Prostate gland (tissue), 2 donors: ENCODE data around the gene CHIC2. TPM values are rescaled to one million over a fixed set of nuclear protein-coding genes. Genes with fewer than 3 reads are reported as not detected.

Source experiments
- DNase-seq: peaks from one replicate; pipeline ENCODE4 v3.0.0-alpha.2; 2019; ENCODE audit warnings: low spot score
- H3K27ac ChIP-seq, 2 donors: fragments of 200-600 bp; sonication (generic); 2 replicates each; pipeline ENCODE4 v1.5.1; 2017 to 2019
- H3K27me3 ChIP-seq: fragments of 200-600 bp; sonication (generic); replicated peaks from 2 replicates; pipeline ENCODE4 v1.5.1; 2019; ENCODE audit not compliant: insufficient read depth
- H3K36me3 ChIP-seq, 2 donors: fragments of 200-600 bp; sonication (generic); 1 replicate in 1 of 2; 2 replicates in 1 of 2; pipeline versions ENCODE4 v1.5.1 to v1.8.1; 2017 to 2019
- H3K4me1 ChIP-seq: fragments of 200-600 bp; sonication (generic); replicated peaks from 2 replicates; pipeline ENCODE4 v1.5.1; 2019
- H3K4me3 ChIP-seq, 2 donors: fragments of 200-600 bp; sonication (generic); 2 replicates each; pipeline ENCODE4 v1.5.1; 2017 to 2019
- H3K9me3 ChIP-seq: fragments of 200-600 bp; sonication (generic); 2 replicates; pipeline ENCODE4 v1.5.1; 2017
- CTCF ChIP-seq, 4 experiments: fragments of 200-600 bp in 2 of 4; fragments of 450-650 bp in 2 of 4; sonication (generic) in 2 of 4; IDR thresholded peaks; 1 replicate in 3 of 4; 2 replicates in 1 of 4; pipeline ENCODE4 v1.5.1; 2016 to 2019; ENCODE audit warnings: antibody characterized with exemption in 4 of 4, mild to moderate bottlenecking in 2 of 4, moderate library complexity in 2 of 4
- POLR2A ChIP-seq: fragments of 450-650 bp; IDR thresholded peaks from one replicate; pipeline ENCODE4 v1.6.1; 2016; ENCODE audit warnings: antibody characterized with exemption, mild to moderate bottlenecking
- POLR2AphosphoS5 ChIP-seq: sonication (generic); formaldehyde crosslinking; IDR thresholded peaks from one replicate; pipeline ENCODE4 v1.6.1; 2017; ENCODE audit warnings: antibody characterized with exemption
- WGBS: methylation state at CpG from one replicate; pipeline ENCODE4 v1.1.5; 2018; 5-methylcytosine and 5-hydroxymethylcytosine counted together
- intact Hi-C: fragments of 100-400 bp; cut with DNase I; formaldehyde crosslinking; loops from one replicate; pipeline ENCODE4 v1.14.2; 2022
- total RNA-seq, 2 donors: library from RNA; depleted of rRNA; stranded (reverse); fragments of >200 nt; gene quantifications; one replicate each; pipeline ENCODE4 v1.1.0, GENCODE V29; 2016

The CHIC2 gene
- total RNA-seq, 2 donors from 2014 or later: 38.7 to 84.8 TPM

GRCh38 chr4:53987761-53988171 is 76.6 kb downstream of the CHIC2 start:
- H3K36me3 ChIP-seq: no peaks in the 10 kb centered on the region
- intact Hi-C loops: no loop called here
- no peaks in the 10 kb centered on the region for H3K27me3 ChIP-seq
- H3K27ac ChIP-seq: no peak overlapping the region
- WGBS: 88% methylated on average over 1 of the region's 1 CpG
- H3K9me3 ChIP-seq: no peaks in the 10 kb centered on the region
- no peak overlapping the region for H3K4me3 ChIP-seq
- DNase-seq: no peak
- TF ChIP-seq CTCF (IDR thresholded peaks at IDR 0.05): no peak
- TF ChIP-seq POLR2A: no peak
- no peak for TF ChIP-seq POLR2AphosphoS5
- no peaks in the 10 kb centered on the region for H3K4me1 ChIP-seq

DNA sequence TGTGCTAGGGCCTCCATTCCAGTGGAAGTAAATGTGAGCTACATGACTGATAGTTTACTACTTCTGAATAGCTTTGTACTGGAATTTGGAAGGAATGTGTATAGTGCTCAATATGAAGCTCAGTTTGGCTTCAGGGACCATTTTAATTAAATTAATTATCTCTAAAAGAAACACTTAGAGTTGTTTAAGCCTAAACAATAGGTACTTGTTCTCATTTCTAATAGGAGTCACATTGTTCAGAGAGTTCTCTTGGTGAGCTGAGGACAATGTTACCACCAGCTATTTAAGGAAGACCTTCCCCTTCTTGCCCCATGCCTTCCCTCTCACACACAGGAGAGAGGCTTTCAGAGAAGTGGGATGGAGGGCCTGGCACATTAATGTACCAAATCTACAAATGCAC is 78.3 kb downstream of the CHIC2 start:
- Histone ChIP-seq H3K4me1 (no peaks in the 10 kb centered on the region), H3K4me3 (no peak overlapping the region), H3K27ac (no peak overlapping the region), H3K27me3 (no peaks in the 10 kb centered on the region), H3K9me3 (no peaks in the 10 kb centered on the region), H3K36me3 (no peaks in the 10 kb centered on the region)
- DNase-seq: no peak
- intact Hi-C loops: no loop called here
- no peak for TF ChIP-seq CTCF (IDR thresholded peaks at IDR 0.05)
- no peak for TF ChIP-seq POLR2AphosphoS5
- no peak for TF ChIP-seq POLR2A

GRCh38 chr4:53981567-53981966 is 82.8 kb downstream of the CHIC2 start:
- no peaks in the 10 kb centered on the region for H3K4me1 ChIP-seq
- H3K27ac ChIP-seq: no peak overlapping the region
- no peak for TF ChIP-seq POLR2AphosphoS5
- TF ChIP-seq POLR2A: no peak
- TF ChIP-seq CTCF (IDR thresholded peaks at IDR 0.05): no peak
- H3K4me3 ChIP-seq: no peak overlapping the region
- no peak for DNase-seq
- H3K36me3 ChIP-seq: no peaks in the 10 kb centered on the region
- intact Hi-C loops: no loop called here
- H3K9me3 ChIP-seq: no peaks in the 10 kb centered on the region
- H3K27me3 ChIP-seq: no peaks in the 10 kb centered on the region

DNA sequence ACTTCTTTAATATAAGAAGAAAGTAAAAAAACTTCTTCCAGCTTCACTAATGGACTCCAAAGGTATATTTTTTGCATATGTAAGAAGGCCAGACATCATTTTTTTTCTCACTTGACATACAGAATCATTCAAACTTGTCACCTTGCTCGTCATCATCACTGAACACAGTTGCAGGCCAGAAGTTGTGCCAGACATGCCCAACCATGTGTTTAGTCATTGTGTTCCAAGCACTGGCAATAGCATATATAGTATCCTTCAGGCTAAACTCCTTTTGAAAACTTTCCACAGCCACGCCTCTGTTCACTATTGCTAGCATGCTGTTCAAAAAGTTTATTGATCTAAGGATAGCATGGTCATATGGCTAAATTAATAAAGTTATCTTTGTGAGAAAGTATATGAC is 83.3 kb downstream of the CHIC2 start:
- Histone ChIP-seq H3K36me3 (no peaks in the 10 kb centered on the region), H3K9me3 (no peaks in the 10 kb centered on the region), H3K4me1 (no peaks in the 10 kb centered on the region), H3K27me3 (no peaks in the 10 kb centered on the region), H3K4me3 (no peak overlapping the region), H3K27ac (no peak overlapping the region)
- TF ChIP-seq POLR2AphosphoS5 (no peak), CTCF (IDR thresholded peaks at IDR 0.05) (no peak), POLR2A (no peak)
- DNase-seq: no peak
- 88% methylated on average over 2 of the region's 2 CpGs for WGBS
- intact Hi-C loops: no loop called here

DNA sequence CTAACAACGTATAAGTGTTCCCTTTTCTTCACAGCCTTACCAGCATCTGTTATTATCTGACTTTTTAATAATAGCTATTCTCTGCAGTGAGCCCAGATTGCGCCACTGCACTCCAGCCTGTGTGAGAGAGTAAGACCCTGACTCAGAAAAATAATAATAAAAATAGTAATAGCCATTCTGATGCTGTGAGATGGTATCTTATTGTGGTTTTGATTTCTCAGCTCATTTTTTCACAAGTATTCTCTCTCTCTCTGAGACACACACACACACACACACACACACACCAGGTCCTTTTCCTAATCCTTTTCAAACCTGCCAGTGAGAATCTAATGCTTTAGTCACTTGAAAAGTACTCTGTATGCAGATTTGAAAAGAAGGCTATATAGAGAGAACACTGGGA is 89.8 kb downstream of the CHIC2 start:
- no peak for TF ChIP-seq POLR2AphosphoS5
- no peak for TF ChIP-seq POLR2A
- TF ChIP-seq CTCF (IDR thresholded peaks at IDR 0.05): no peak
- H3K4me1 ChIP-seq: no peaks in the 10 kb centered on the region

More for the DNA sequence above, 89.8 kb downstream of the CHIC2 start:
- Histone ChIP-seq H3K27ac (no peak overlapping the region), H3K9me3 (no peaks in the 10 kb centered on the region), H3K36me3 (no peaks in the 10 kb centered on the region), H3K4me3 (no peak overlapping the region), H3K27me3 (no peaks in the 10 kb centered on the region)
- no peak for DNase-seq
- WGBS: 97% methylated on average over 2 of the region's 2 CpGs
- intact Hi-C loops: no loop called here
